ENCODE measurements around the gene LYZL4. TPM values are rescaled to one million over a fixed set of nuclear protein-coding genes. Genes with fewer than 3 reads are reported as not detected.

Gene LYZL4
- polyA plus RNA-seq, 1 of the 3 experiments (the other 2 are of a cell fraction): not detected

DNA sequence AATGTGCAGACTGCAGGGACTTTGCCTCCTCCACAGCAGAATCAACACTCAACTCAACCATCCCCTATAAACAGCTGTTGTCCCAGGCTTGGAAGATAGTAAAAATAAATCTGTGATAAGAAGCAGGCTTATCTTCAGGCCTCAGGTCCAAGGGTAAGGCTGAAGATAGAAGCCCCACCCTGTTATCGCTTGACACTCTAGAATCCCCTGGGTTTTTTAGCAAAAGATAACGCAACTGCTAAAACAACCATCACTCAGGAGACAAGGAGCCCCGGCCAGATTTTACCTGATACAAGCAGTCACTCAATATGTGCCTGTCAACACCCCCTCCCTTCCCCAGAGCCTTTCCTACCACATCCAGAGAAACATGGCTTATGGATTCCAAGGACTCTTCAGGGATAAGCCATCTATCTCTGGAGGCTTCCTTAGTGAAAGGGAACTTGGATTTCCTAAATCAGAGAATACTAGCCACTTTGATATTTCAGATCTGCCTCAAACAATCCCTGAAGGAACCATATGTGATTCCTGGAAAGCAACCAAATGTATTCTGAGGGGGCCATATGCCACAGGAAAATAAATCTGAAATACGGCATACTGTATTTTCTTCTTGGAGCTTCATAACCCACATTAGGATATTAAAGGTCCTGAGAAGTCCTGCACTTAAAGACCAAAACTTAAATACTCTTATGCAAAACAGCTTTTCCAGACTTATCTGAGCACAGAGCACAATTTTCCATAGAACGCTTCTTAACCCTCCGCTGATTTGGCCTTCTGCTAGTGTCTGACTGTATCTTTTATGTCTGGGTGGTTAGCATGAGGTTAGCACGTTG is 60.4 kb downstream of the LYZL4 start:
- Histone ChIP-seq H3K9ac (no peak overlapping the region), H2AFZ (ENCODE audit: low read depth) (no peak overlapping the region), H3K4me3 (ENCODE audit: low read depth in 2 of 2, low read length in 1 of 2) (no peak overlapping the region), H3F3A (replicated peaks; ENCODE audit: insufficient read depth) (no peaks in the 10 kb centered on the region), H3K4me1 (ENCODE audit: control insufficient read depth in 1 of 2, insufficient read depth in 2 of 2, low read depth in 1 of 2, low read length in 1 of 2) (no peaks in the 10 kb centered on the region), H3K27me3 (ENCODE audit: insufficient read depth) (no peaks in the 10 kb centered on the region), H3K27ac (ENCODE audit: low read depth in 2 of 2, low read length in 1 of 2) (no peak overlapping the region), H3K4me2 (no peak overlapping the region), H3K9me2 (no peaks in the 10 kb centered on the region), H3K79me2 (ENCODE audit: insufficient read depth) (no peaks in the 10 kb centered on the region), H3K36me3 (replicated peaks in 1 of 2; ENCODE audit: control insufficient read depth in 1 of 2, insufficient read depth in 2 of 2, low read length in 1 of 2) (no peaks in the 10 kb centered on the region), H3K9me3 (no peaks in the 10 kb centered on the region), H4K20me1 (ENCODE audit: insufficient read depth) (no peaks in the 10 kb centered on the region)
- POLR2A ChIA-PET: no interaction called here
- TF ChIP-seq, protein P1, sequence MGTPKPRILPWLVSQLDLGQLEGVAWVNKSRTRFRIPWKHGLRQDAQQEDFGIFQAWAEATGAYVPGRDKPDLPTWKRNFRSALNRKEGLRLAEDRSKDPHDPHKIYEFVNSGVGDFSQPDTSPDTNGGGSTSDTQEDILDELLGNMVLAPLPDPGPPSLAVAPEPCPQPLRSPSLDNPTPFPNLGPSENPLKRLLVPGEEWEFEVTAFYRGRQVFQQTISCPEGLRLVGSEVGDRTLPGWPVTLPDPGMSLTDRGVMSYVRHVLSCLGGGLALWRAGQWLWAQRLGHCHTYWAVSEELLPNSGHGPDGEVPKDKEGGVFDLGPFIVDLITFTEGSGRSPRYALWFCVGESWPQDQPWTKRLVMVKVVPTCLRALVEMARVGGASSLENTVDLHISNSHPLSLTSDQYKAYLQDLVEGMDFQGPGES (IDR thresholded peaks at IDR 0.05; ENCODE audit: low read depth, low read length): no peak
- TF ChIP-seq RXRA (IDR thresholded peaks at IDR 0.05; ENCODE audit: borderline replicate concordance, low read depth) (no peak), FOXJ3 (CRISPR knock-in tag; IDR thresholded peaks at IDR 0.05) (no peak), GABPA (IDR thresholded peaks at IDR 0.05; ENCODE audit: low read depth) (no peak), EZH2phosphoT487 (IDR thresholded peaks at IDR 0.05; ENCODE audit: borderline replicate concordance, low read depth) (no peak), YY1 (IDR thresholded peaks at IDR 0.05; ENCODE audit: low read depth) (no peak), MEF2A (IDR thresholded peaks at IDR 0.05; ENCODE audit: borderline replicate concordance, low read depth) (no peak), RFX5 (IDR thresholded peaks at IDR 0.05; ENCODE audit: low read length) (no peak), SMC3 (IDR thresholded peaks at IDR 0.05; ENCODE audit: low read depth, low read length) (no peak), MAX (IDR thresholded peaks at IDR 0.05; ENCODE audit: low read depth) (no peak), GATA2 (CRISPR knock-in tag; IDR thresholded peaks at IDR 0.05) (no peak), POLR2AphosphoS5 (IDR thresholded peaks at IDR 0.05; ENCODE audit: low read depth, low read length) (no peak), REST (IDR thresholded peaks at IDR 0.05; ENCODE audit: low read depth, low read length) (no peak), JUND (IDR thresholded peaks at IDR 0.05) (no peak)
- TF ChIP-seq, protein P2, sequence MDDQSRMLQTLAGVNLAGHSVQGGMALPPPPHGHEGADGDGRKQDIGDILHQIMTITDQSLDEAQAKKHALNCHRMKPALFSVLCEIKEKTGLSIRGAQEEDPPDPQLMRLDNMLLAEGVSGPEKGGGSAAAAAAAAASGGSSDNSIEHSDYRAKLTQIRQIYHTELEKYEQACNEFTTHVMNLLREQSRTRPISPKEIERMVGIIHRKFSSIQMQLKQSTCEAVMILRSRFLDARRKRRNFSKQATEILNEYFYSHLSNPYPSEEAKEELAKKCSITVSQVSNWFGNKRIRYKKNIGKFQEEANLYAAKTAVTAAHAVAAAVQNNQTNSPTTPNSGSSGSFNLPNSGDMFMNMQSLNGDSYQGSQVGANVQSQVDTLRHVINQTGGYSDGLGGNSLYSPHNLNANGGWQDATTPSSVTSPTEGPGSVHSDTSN (IDR thresholded peaks at IDR 0.05): no peak
- no peak for DNase-seq
- CTCF ChIA-PET: interaction anchor here (0.8 kb wide), 1 partner anchor 103 kb away, joined by 3 read pairs; no protein-coding TSS in a partner anchor
- WGBS (ENCODE audit: low lambda C conversion rate): 38% methylated on average over 7 of the region's 7 CpGs
